ENCODE results near the gene MRM3. TPM values are rescaled to one million over a fixed set of nuclear protein-coding genes. Genes with fewer than 3 reads are reported as not detected.
"Not testable (repeated sequence)": the region's sequence is repeated elsewhere in the genome, so short reads cannot be mapped to it uniquely, and the experiment has no call there.

The MRM3 gene
- total and polyA plus RNA-seq, 7 donors: 17.2 to 36.2 (median 25.9) TPM

- 71 to 79% (median 76%) methylated on average over 3 of the region's 3 CpGs for WGBS, 3 donors
- H3K27ac ChIP-seq: no peak overlapping the region
- DNase-seq: no peak
- no peaks in the 10 kb centered on the region for H3K27me3 ChIP-seq (ENCODE audit: insufficient read depth in 3 of 3, low read length in 2 of 3)
- no peaks in the 10 kb centered on the region for H3K9me3 ChIP-seq
- no peak for TF ChIP-seq CTCF (IDR thresholded peaks at IDR 0.05)
- intact Hi-C loops (cut with DNase I): no loop called here
- no peak for ATAC-seq
- peak overlapping the region; percentile 100 for H3K4me3 ChIP-seq
- H3K4me1 ChIP-seq: peaks cover 32% of the 10 kb centered on the region
- peaks cover 5 to 48% of the 10 kb centered on the region in 2 donors for H3K36me3 ChIP-seq (ENCODE audit: insufficient read depth in 1 of 2, low read depth in 1 of 2)
Measured at GRCh38 chr17:784143-784542, 2.0 kb downstream of the MRM3 start.

GRCh38 chr17:785901-786300, 3.7 kb downstream of the MRM3 start:
- DNase-seq; H3K27ac ChIP-seq; intact Hi-C loops (cut with DNase I); H3K4me3 ChIP-seq; ATAC-seq; H3K9me3 ChIP-seq; H3K27me3 ChIP-seq (ENCODE audit: insufficient read depth in 3 of 3, low read length in 2 of 3): not testable (repeated sequence)
- 90 to 99% (median 98%) methylated on average over 7 of the region's 7 CpGs for WGBS, 3 donors
- Histone ChIP-seq H3K4me1 (peaks cover 32% of the 10 kb centered on the region), H3K36me3 (ENCODE audit: insufficient read depth in 1 of 2, low read depth in 1 of 2) (peaks cover 5 to 59% of the 10 kb centered on the region in 2 donors)

- no peaks in the 10 kb centered on the region for H3K9me3 ChIP-seq
- 78 to 88% (median 80%) methylated on average over 12 of the region's 12 CpGs for WGBS, 3 donors
- no peak for DNase-seq
- no peak for TF ChIP-seq CTCF (IDR thresholded peaks at IDR 0.05)
- peaks cover 5 to 77% of the 10 kb centered on the region in 2 donors for H3K36me3 ChIP-seq (ENCODE audit: insufficient read depth in 1 of 2, low read depth in 1 of 2)
- intact Hi-C loops (cut with DNase I): no loop called here
- H3K27ac ChIP-seq: no peak overlapping the region
- no peak for ATAC-seq
- peaks cover 24% of the 10 kb centered on the region for H3K4me1 ChIP-seq
- H3K4me3 ChIP-seq: no peak overlapping the region
- H3K27me3 ChIP-seq (ENCODE audit: insufficient read depth in 3 of 3, low read length in 2 of 3): no peaks in the 10 kb centered on the region
Measured at GRCh38 chr17:787641-788221, 5.6 kb downstream of the MRM3 start.

GRCh38 chr17:788551-788950, 6.4 kb downstream of the MRM3 start:
- Histone ChIP-seq H3K4me1 (peaks cover 16% of the 10 kb centered on the region), H3K4me3 (no peak overlapping the region), H3K9me3 (no peaks in the 10 kb centered on the region), H3K27ac (no peak overlapping the region), H3K36me3 (ENCODE audit: insufficient read depth in 1 of 2, low read depth in 1 of 2) (peaks cover 5 to 75% of the 10 kb centered on the region in 2 donors), H3K27me3 (ENCODE audit: insufficient read depth in 3 of 3, low read length in 2 of 3) (no peaks in the 10 kb centered on the region)
- ATAC-seq: no peak
- WGBS, 3 donors: 79 to 87% (median 79%) methylated on average over 4 of the region's 4 CpGs
- no peak for TF ChIP-seq CTCF (IDR thresholded peaks at IDR 0.05)
- DNase-seq: no peak
- intact Hi-C loops (cut with DNase I): no loop called here

GRCh38 chr17:789160-789840, 7.1 kb downstream of the MRM3 start:
- DNase-seq: no peak
- no peak overlapping the region for H3K4me3 ChIP-seq
- no peak overlapping the region for H3K27ac ChIP-seq
- no peaks in the 10 kb centered on the region for H3K27me3 ChIP-seq (ENCODE audit: insufficient read depth in 3 of 3, low read length in 2 of 3)
- H3K4me1 ChIP-seq: peaks cover 8% of the 10 kb centered on the region
- H3K9me3 ChIP-seq: no peaks in the 10 kb centered on the region
- intact Hi-C loops (cut with DNase I): no loop called here
- no peak for ATAC-seq
- TF ChIP-seq CTCF (IDR thresholded peaks at IDR 0.05): no peak
- H3K36me3 ChIP-seq (ENCODE audit: insufficient read depth in 1 of 2, low read depth in 1 of 2): peaks cover 2 to 68% of the 10 kb centered on the region in 2 donors
- WGBS, 3 donors: 81 to 88% (median 87%) methylated on average over 14 of the region's 14 CpGs

- DNase-seq: peak; percentile 55 to 58
- H3K9me3 ChIP-seq; H3K27ac ChIP-seq; H3K4me3 ChIP-seq; H3K27me3 ChIP-seq (ENCODE audit: insufficient read depth in 3 of 3, low read length in 2 of 3); ATAC-seq; H3K4me1 ChIP-seq: not testable (repeated sequence)
- intact Hi-C loops (cut with DNase I): loop anchor here in 1 of 2 donors (10.0 kb wide), 1 partner anchor 95 kb away; no protein-coding TSS in a partner anchor
- WGBS, 3 donors: 78 to 87% (median 80%) methylated on average over 29 to 38 of the region's 38 CpGs
- H3K36me3 ChIP-seq (ENCODE audit: insufficient read depth in 1 of 2, low read depth in 1 of 2): peaks cover 0 to 59% of the 10 kb centered on the region in 2 donors
Measured at GRCh38 chr17:789931-790873, 8.0 kb downstream of the MRM3 start.

- WGBS, 3 donors: 76 to 85% (median 79%) methylated on average over 9 to 10 of the region's 12 CpGs
- peak in 1 of 2 donors; percentile 33 for DNase-seq
- not testable (repeated sequence) for H3K27ac ChIP-seq; ATAC-seq; H3K4me3 ChIP-seq; H3K9me3 ChIP-seq; H3K27me3 ChIP-seq (ENCODE audit: insufficient read depth in 3 of 3, low read length in 2 of 3)
- Histone ChIP-seq H3K36me3 (ENCODE audit: insufficient read depth in 1 of 2, low read depth in 1 of 2) (peaks cover 0 to 55% of the 10 kb centered on the region in 2 donors), H3K4me1 (peaks cover 12% of the 10 kb centered on the region)
- intact Hi-C loops (cut with DNase I): loop anchor here in 1 of 2 donors (10.0 kb wide), 1 partner anchor 94 kb away; no protein-coding TSS in a partner anchor
Measured at GRCh38 chr17:790874-791247, 8.7 kb downstream of the MRM3 start.

Measured in psoas muscle (tissue), 8 donors.